GM19238 (cell line): Measurements from ENCODE around the gene PPOX.
A peak's percentile ranks its signal among the peaks of the same experiment; 100 is the strongest.

Experiments used
- DNase-seq: peaks from one replicate; pipeline ENCODE4 v3.0.0; 2011; ENCODE audit warnings: low spot score; ENCODE audit not compliant: insufficient read length

The PPOX gene

GRCh38 chr1:161175771-161176453 lies 9.7 kb downstream of the PPOX start:
- no peak for DNase-seq

- DNase-seq, result no peak
Observed at GRCh38 chr1:161176468-161177111, 10.4 kb downstream of the PPOX start.

DNA sequence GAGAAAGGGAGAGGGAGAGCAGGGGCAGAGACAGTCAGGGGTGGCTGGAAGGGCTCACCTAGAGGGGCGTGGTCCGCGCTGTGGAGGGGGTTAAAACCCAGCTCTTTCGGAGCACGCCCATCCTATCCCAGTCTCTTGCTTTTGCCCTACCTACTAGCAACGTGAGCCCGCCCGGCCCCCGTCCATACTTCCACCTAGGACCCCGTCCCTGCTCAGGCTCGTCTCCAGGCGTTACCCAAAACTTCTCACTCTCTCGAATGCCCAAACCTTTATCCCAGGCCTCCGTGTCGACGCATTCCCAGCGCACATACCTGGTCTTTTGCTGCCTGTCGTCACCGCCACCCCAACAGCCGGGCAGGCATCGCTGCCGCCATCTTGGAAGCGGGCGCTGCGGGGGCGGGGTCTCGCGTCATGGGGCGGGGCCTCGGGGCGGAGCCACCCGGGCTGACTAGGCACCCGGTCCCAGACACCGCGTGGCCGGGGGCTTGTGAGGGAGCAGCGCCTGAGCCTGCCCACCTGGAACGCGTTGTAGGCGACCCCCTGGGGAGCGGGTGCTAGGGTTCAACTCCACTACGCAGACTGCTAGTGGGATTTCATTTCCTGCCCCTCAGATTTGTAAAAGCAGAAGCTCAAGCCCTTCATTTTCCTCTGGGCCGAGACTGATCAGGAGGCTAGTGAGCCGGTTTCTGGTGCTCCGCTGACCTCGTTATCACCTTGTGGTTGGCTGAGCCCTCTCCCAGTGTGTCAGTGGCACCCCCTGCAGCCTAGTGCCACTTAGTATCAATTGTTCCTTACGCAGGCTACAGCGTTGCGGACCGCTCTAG lies 11.1 kb downstream of the PPOX start, which contains the start of gene B4GALT3:
Gene B4GALT3, minus strand, starts transcription at position 396 of the 824 bp plus-strand sequence. CDS start 1,447 bp downstream, outside the sequence.
- peak; percentile 92 for DNase-seq

- DNase-seq, result no peak
Observed at GRCh38 chr1:161177936-161178244, 11.7 kb downstream of the PPOX start.

DNA sequence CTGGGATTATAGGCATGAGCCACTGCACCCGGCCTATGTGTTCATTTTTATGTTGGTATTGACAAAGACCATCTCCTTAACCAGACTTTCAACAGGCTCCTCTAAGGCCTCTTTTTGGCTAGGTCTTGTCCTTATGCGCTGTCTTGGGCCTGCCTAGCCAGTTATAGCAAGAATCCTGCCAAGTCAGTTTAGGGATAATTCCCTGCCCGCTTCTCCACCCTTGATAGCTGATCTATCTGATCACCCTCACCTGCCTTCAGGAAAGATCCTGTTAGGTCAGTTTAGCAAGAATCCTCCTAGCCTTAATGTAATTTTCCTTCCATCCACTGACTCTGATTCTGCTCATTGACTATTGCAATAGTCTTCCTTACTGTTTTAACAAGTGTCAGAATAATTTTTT lies 13.5 kb downstream of the PPOX start:
- no peak for DNase-seq

DNA sequence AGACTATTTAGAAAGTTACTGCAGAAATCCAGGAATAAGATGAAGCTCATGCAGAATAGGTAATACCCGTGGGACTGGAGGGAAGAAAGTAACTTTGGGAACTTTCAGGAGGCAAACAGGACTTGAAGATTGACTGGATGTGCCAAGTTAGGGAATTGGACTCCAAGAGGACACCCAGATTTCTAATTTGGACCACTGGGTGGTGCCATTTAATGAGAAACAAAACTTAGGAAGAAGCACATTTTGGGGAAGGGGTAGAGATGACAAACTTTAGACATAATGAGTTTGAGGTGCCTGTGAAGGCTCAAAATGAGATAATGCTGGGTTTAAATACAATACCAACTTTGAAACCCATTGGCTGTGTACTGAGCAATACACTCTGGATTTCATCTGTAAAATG lies 14.4 kb downstream of the PPOX start:
- no peak for DNase-seq

DNA sequence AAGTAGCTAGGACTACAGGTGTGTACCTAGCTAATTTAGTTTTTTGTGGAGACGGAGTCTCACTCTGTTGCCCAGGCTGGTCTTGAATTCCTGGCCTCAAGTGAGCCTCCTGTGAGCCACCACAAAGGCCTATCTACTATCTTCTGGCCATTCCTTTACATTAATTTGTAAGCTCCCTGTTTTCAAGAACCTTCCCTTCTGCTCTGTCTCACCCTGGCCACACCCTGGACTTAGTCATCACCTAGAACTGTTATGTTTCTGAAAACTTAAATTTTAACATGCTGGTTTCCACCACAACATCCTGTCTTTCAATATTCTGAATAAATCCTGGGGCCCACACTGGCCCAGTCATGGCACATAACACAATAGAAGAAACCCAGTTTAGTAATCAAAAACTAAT lies 16.0 kb downstream of the PPOX start:
- DNase-seq, result no peak

DNA sequence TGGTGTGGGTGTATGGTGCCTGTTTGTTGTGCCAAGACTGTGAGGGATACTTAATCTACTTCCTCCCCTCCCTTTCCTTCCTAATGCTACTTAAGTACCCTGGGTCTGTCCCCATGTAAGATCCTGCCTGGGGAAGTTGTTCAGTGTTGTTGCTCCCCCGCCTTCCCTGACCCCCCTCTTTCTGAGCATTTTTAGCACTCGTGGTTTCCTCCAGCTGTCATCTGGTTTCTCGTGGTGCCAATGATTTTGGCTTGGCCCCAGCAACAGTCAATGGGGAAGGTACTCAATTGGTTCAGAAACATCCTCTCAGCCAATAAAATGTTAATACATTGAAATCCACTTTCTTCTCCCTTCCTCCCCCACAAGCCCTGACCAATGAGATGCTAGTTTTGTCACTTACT lies 19.1 kb downstream of the PPOX start:
- peak; percentile 79 for DNase-seq

GRCh38 chr1:161185732-161186311 lies 19.6 kb downstream of the PPOX start:
- peak; percentile 21 for DNase-seq

DNA sequence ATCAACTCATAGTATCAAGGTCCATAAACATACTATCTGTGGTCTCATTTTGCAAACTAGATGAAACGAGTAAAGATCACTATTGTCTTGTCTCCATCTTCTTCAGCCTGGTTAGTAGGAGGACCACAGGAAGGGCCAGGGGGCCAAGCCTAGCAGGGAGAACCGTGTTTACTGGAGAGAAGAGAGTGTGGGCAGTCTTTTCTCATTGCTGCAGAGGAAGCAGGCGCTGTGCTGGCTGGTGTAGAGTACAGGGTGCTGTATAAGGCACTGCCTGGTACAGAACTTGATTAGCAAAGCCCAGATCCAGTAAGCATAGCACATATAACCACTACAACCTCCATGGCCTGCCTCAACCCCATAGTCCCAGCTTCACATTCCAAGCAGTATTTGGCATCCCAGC lies 21.1 kb downstream of the PPOX start:
- no peak for DNase-seq

DNA sequence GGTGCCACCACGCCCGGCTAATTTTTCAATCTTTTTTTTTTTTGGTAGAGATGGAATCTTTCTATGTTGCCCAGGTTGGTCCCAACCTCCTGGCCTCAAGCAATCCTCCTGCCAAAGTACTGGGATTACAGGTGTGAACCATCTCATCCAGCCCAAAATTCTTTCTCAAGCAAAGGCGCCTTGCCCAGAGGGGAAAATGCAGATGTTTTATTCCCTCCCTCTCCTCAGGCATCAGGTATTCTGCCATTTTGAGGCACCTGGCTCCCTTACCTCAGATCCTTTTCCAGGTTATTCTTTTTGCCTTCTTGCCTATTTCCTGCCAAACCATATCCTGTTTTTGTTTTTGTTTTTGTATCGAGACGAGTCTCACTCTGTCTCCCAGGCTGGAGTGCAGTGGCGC lies 22.2 kb downstream of the PPOX start:
- no peak for DNase-seq

DNA sequence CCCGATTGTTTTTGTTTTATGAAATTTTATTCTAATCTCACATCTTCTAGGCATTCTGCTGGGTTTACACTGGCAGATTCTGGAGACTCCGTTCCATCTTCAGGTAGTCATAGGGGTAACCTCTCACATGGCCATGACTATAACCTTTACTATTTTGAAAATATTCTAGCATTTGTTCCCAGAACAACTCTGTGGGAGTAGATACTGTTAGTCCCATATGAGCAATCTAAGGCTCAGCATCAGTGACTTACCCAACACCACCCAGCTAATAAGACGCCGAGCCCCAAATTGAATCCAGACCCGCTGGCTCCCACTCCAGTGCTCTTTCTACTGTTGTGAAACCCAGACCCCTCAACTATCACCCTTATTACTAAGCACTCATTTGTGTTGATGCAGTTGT lies 22.8 kb downstream of the PPOX start:
- DNase-seq, result no peak

GRCh38 chr1:161190962-161191521 lies 24.8 kb downstream of the PPOX start:
- no peak for DNase-seq

DNA sequence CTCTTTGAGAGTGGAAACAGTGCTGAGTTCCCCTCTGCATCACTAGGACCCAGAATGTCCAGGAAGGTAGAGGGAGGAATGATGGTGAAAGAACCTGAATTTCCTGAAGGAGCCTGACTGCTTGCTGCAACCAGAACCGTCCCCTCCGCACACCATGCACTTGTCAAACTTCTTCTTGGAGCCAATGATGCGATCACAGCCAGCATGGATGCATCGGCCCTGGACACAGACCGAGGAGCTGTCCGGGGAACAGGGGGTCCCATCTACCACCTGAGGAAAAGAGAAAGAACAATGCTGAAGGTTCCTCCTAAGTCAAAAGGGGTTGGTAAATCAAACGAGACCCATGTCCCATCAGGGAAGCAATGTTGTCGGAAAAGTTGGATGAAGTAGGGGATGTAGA lies 25.7 kb downstream of the PPOX start:
- no peak for DNase-seq

DNA sequence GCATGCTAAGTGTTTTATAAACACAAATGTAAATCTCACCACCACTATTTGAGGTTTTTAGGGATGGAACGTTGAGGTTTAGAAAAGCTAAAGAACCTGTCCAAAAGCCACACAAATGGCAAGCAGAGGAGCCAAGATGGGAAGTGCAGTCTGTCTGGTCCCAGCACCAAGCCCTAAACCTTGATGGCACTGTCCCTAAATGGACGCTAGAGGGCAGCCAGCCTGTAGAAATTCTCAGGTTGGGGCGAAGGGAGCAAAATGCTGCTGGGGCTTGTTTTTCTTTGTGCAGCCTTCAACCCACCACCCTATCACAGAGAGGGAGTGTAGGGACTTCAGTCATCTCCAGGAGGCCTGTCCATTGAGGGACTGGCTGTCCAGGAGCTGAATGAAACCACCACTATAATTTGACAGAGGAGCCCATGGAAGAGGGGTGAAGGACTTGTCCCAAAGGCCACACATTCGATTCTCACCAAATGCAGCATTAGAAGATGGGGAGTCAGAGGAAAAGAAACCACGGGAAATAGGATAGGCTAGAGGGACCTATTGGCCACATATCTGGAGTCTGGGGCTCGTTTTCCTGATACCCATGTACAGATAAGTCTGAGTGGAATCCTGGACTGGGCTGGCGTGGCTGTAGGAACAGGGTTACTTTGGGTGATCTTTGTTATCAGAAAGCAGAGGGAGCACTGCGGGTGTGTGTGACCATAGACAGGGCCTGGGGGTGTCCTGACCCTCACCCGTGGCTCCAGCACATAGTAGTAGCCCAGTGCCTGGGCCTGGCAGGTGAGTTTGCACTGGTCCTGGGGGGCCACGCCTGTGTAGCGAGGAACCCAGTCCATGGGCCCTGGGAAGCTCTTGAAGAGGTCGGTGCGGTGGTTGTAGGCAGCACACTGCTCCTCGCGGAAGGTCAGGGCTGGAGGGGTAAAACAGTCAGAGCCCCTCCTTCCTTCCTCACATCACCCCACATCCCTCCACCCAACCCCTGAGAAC lies 26.5 kb downstream of the PPOX start:
- peak; percentile 70 for DNase-seq

DNA sequence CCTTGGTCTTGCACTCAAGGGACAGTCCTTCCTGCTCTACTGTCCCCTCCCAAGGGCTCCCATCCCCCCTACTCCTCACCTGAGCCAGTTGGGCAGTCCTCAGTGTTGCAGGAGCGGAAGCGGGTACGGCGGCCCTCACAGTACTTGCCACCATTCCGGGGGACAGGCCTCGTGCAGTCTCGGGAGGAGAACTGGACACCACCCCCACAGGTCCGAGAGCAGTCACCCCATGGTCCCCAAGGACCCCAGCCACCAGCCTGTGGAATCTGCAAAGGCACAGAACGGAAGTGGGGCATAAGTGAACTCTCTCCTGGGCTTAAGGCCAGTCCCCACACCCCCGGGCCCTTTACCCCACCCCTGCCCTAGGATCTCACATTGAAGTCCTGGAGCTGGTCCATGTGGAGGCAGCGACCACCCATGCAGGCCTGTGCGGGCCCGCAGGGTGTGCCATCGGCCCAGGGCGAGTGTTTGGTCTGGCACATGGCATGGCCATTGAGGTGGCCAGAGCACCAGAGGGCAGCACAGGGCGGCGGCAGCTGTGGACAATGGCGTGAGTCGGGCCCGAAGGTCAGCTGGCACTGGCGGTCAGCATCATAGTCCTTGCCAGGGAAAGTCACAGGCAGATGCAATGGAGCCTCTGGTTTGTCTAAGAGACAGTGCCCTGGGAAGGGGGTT lies 27.5 kb downstream of the PPOX start:
- DNase-seq, result no peak

GRCh38 chr1:161195171-161195570 lies 28.9 kb downstream of the PPOX start:
- peak; percentile 32 for DNase-seq

GRCh38 chr1:161196111-161196510 lies 29.9 kb downstream of the PPOX start:
- DNase-seq, result no peak

DNA sequence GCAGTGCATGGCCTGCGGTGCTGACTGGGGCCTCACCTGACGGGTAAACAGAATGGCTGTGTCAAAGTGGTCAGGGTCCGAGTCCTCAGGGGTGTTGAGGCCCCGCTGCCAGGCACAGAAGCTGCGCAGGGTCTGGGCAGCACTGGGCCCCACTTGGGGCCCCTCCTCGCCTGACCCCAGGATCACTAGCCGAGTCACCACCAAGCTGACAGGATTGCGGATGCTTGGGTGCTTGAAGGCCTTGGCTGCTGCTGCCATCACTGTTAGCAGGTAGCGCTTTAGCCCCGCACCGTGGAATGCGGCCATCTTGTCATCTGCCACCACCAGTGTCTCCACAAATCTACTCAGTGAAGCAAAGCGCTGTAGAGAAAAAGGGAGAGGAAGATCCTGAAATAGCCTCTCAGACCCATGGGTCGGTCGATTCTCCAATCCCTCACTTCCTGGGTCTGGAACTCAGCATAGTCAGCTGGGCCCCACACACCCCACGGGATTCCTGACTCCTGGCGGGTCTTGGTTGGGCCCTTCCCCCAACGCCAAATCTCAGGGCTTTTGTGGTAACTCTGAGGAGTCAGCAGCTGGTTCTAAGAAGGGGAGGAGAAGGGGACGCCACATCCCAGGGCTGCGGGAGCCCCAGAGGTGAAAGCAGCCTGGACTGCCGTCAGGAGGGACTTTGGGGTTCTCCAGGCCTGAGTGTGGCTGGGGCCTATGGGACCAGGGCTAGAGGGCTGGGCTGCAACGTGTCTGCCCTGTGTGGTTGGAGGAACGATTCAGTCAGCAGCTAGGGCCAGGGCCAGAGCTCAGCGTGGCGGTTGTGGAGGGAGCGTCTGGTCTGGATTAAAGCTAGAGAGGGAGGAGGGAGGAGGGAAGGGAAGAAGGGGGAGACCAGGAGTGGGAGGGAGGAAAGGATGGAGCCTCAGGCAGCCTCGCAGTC lies 30.6 kb downstream of the PPOX start:
- DNase-seq, result no peak
